DLD1 (cell line): ENCODE results near the gene ZMAT5.
"Not testable (repeated sequence)": the region's sequence is repeated elsewhere in the genome, so short reads cannot be mapped to it uniquely, and the experiment has no call there.

Experiments used
- in situ Hi-C: cut with HindIII; loops from 2 replicates; pipeline ENCODE4 v1.10.0; 2017; ENCODE audit warnings: low sequenced_read_pairs

ZMAT5 gene

GRCh38 chr22:29755889-29756288 is 10.9 kb downstream of the ZMAT5 start:
- in situ Hi-C loops, result no loop called here

- in situ Hi-C loops, result not testable (repeated sequence)
Observed at GRCh38 chr22:29754658-29755395, 12.0 kb downstream of the ZMAT5 start.

- in situ Hi-C loops, result no loop called here
Observed at GRCh38 chr22:29753808-29754657, 12.8 kb downstream of the ZMAT5 start.

GRCh38 chr22:29751669-29752068 is 15.1 kb downstream of the ZMAT5 start:
- in situ Hi-C loops, result no loop called here

GRCh38 chr22:29750559-29751538 is 16.0 kb downstream of the ZMAT5 start:
- in situ Hi-C loops, result no loop called here

GRCh38 chr22:29750029-29750428 is 16.8 kb downstream of the ZMAT5 start:
- in situ Hi-C loops, result no loop called here

GRCh38 chr22:29748248-29748893 is 18.4 kb downstream of the ZMAT5 start:
- in situ Hi-C loops, result no loop called here

- in situ Hi-C loops, result no loop called here
Observed at GRCh38 chr22:29747832-29748231, 19.0 kb downstream of the ZMAT5 start.

GRCh38 chr22:29744902-29745301 is 21.9 kb downstream of the ZMAT5 start:
- in situ Hi-C loops, result no loop called here

- in situ Hi-C loops, result no loop called here
Observed at GRCh38 chr22:29742326-29742725, 24.5 kb downstream of the ZMAT5 start.

- in situ Hi-C loops, result no loop called here
Observed at GRCh38 chr22:29741926-29742325, 24.9 kb downstream of the ZMAT5 start.

GRCh38 chr22:29740216-29740615 is 26.6 kb downstream of the ZMAT5 start:
- in situ Hi-C loops, result no loop called here

- in situ Hi-C loops, result no loop called here
Observed at GRCh38 chr22:29739346-29739875, 27.4 kb downstream of the ZMAT5 start.

- in situ Hi-C loops, result no loop called here
Observed at GRCh38 chr22:29738118-29738815, 28.5 kb downstream of the ZMAT5 start.

- in situ Hi-C loops, result no loop called here
Observed at GRCh38 chr22:29737251-29738117, 29.3 kb downstream of the ZMAT5 start.

GRCh38 chr22:29735416-29735815 is 31.4 kb downstream of the ZMAT5 start:
- in situ Hi-C loops, result no loop called here

- in situ Hi-C loops, result no loop called here
Observed at GRCh38 chr22:29734838-29735237, 32.0 kb downstream of the ZMAT5 start.

- in situ Hi-C loops, result no loop called here
Observed at GRCh38 chr22:29734406-29734805, 32.4 kb downstream of the ZMAT5 start.
